Measurements from ENCODE around the gene TMEM250. TPM values are rescaled to one million over a fixed set of nuclear protein-coding genes. Genes with fewer than 3 reads are reported as not detected.

The TMEM250 gene
- total and polyA plus RNA-seq, 9 of the 15 experiments (the other 6 are each of a cell fraction or from before 2014, with no cell fraction given) = 0.32 to 44.6 (median 12.2) TPM

GRCh38 chr9:136107155-136107952 lies 11.3 kb downstream of the TMEM250 start (continued):
- TF ChIP-seq RB1 (IDR thresholded peaks at IDR 0.05; ENCODE audit: low read depth) (0 out of 2 replicates have a peak, but pooled peaks have one; percentile 37), PRMT5 (CRISPR knock-in tag; IDR thresholded peaks at IDR 0.05) (no peak), PBX2 (CRISPR knock-in tag; IDR thresholded peaks at IDR 0.05; ENCODE audit: low read depth) (no peak), PBX2 (tag; conservative IDR thresholded peaks at IDR 0.05; ENCODE audit: low read depth) (peak; percentile 58), SUPT5H (IDR thresholded peaks at IDR 0.05) (peak; percentile 70), BRD9 (IDR thresholded peaks at IDR 0.05; ENCODE audit: low read depth, partially characterized antibody) (peak; percentile 54), NFIC (IDR thresholded peaks at IDR 0.05) (peak; percentile 85), ARNT (IDR thresholded peaks at IDR 0.05) (0 out of 4 replicates have a peak, but pooled peaks of 1 of the 2 experiments have one; percentile 28), MAX (CRISPR knock-in tag; IDR thresholded peaks at IDR 0.05) (peak; percentile 71), POLR2G (IDR thresholded peaks at IDR 0.05; ENCODE audit: low read depth, low read length) (peak; percentile 85), NRF1 (conservative IDR thresholded peaks at IDR 0.05 in 1 of 2, IDR thresholded peaks at IDR 0.05 in 1 of 2) (peak in 1 of 2 experiments; percentile 42; a peak in 2 of 4 replicates), TFAP4 (CRISPR knock-in tag; IDR thresholded peaks at IDR 0.05; ENCODE audit: borderline replicate concordance) (peak; percentile 52; the same call in 1 of the 2 replicates), EP400 (IDR thresholded peaks at IDR 0.05) (no peak), PKNOX1 (IDR thresholded peaks at IDR 0.05) (peak; percentile 85), L3MBTL2 (IDR thresholded peaks at IDR 0.05) (peak; percentile 92), GABPB1 (CRISPR knock-in tag; IDR thresholded peaks at IDR 0.05) (peak; percentile 69), ZNF444 (CRISPR knock-in tag; IDR thresholded peaks at IDR 0.05) (no peak), ILK (tag; IDR thresholded peaks at IDR 0.05; ENCODE audit: borderline replicate concordance, low read depth) (no peak), ZKSCAN3 (CRISPR knock-in tag; IDR thresholded peaks at IDR 0.05) (no peak), SIN3A (IDR thresholded peaks at IDR 0.05; ENCODE audit: borderline replicate concordance in 2 of 2, control insufficient read depth in 1 of 2, low read depth in 2 of 2, low read length in 2 of 2) (peak in 1 of 2 experiments; percentile 49; a peak in 1 of 4 replicates), CBX1 (IDR thresholded peaks at IDR 0.05; ENCODE audit: low read depth) (no peak), RBFOX2 (IDR thresholded peaks at IDR 0.05; ENCODE audit: low read depth, low read length) (peak; percentile 76), HDAC2 (IDR thresholded peaks at IDR 0.05) (0 out of 2 replicates have a peak, but pooled peaks have one; percentile 21)
